Ecto neural progenitor cell (in vitro differentiated cells): ENCODE data around the gene GALNTL6.
"Not testable (repeated sequence)": the region's sequence is repeated elsewhere in the genome, so short reads cannot be mapped to it uniquely, and the experiment has no call there.

Experiments used
- DNase-seq: peaks from one replicate; pipeline ENCODE4 v3.0.0-alpha.2; 2018; ENCODE audit warnings: low spot score

The GALNTL6 gene

GRCh38 chr4:172946503-172946902, 1133.3 kb downstream of the GALNTL6 start:
- no peak for DNase-seq

GRCh38 chr4:172947594-172947993, 1134.4 kb downstream of the GALNTL6 start:
- DNase-seq, result no peak

- DNase-seq, result no peak
Observed at GRCh38 chr4:172950990-172951389, 1137.8 kb downstream of the GALNTL6 start.

GRCh38 chr4:172951679-172952451, 1138.7 kb downstream of the GALNTL6 start:
- no peak for DNase-seq

- no peak for DNase-seq
Observed at GRCh38 chr4:172953896-172954568, 1140.8 kb downstream of the GALNTL6 start.

- DNase-seq, result not testable (repeated sequence)
Observed at GRCh38 chr4:172956340-172956739, 1143.1 kb downstream of the GALNTL6 start.

GRCh38 chr4:172957216-172957615, 1144.0 kb downstream of the GALNTL6 start:
- no peak for DNase-seq

GRCh38 chr4:172962564-172963353, 1149.6 kb downstream of the GALNTL6 start:
- no peak for DNase-seq

- no peak for DNase-seq
Observed at GRCh38 chr4:172963498-172964294, 1150.5 kb downstream of the GALNTL6 start.

- DNase-seq, result not testable (repeated sequence)
Observed at GRCh38 chr4:172970189-172970588, 1157.0 kb downstream of the GALNTL6 start.

- DNase-seq, result no peak
Observed at GRCh38 chr4:172974586-172974985, 1161.4 kb downstream of the GALNTL6 start.

GRCh38 chr4:172975651-172976229, 1162.5 kb downstream of the GALNTL6 start:
- no peak for DNase-seq

- not testable (repeated sequence) for DNase-seq
Observed at GRCh38 chr4:172977491-172978041, 1164.4 kb downstream of the GALNTL6 start.

GRCh38 chr4:172978848-172979247, 1165.6 kb downstream of the GALNTL6 start:
- DNase-seq, result no peak

- DNase-seq, result no peak
Observed at GRCh38 chr4:172979332-172979731, 1166.1 kb downstream of the GALNTL6 start.

- DNase-seq, result no peak
Observed at GRCh38 chr4:172980219-172980618, 1167.0 kb downstream of the GALNTL6 start.

- DNase-seq, result no peak
Observed at GRCh38 chr4:172982151-172982590, 1169.0 kb downstream of the GALNTL6 start.

- DNase-seq, result no peak
Observed at GRCh38 chr4:172983014-172983413, 1169.8 kb downstream of the GALNTL6 start.

GRCh38 chr4:172983631-172984030, 1170.4 kb downstream of the GALNTL6 start:
- DNase-seq, result no peak

- DNase-seq, result no peak
Observed at GRCh38 chr4:172985552-172985951, 1172.3 kb downstream of the GALNTL6 start.

GRCh38 chr4:172986114-172986513, 1172.9 kb downstream of the GALNTL6 start:
- no peak for DNase-seq
